Urinary bladder (tissue), 4 donors: ENCODE data around the gene LHX4. TPM values are rescaled to one million over a fixed set of nuclear protein-coding genes. Genes with fewer than 3 reads are reported as not detected.
A peak's percentile ranks its signal among the peaks of the same experiment; 100 is the strongest.
"Not testable (repeated sequence)": the region's sequence is repeated elsewhere in the genome, so short reads cannot be mapped to it uniquely, and the experiment has no call there.

Source experiments
- DNase-seq: peaks from one replicate; pipeline ENCODE4 v3.0.0-alpha.2; 2015; ENCODE audit errors: extremely low spot score
- H3K27ac ChIP-seq: one replicate; pipeline ENCODE4 v1.5.1; 2013; ENCODE audit warnings: low read depth, mild to moderate bottlenecking, moderate library complexity
- H3K36me3 ChIP-seq: one replicate; pipeline ENCODE4 v1.6.1; 2013; ENCODE audit warnings: mild to moderate bottlenecking, moderate library complexity; ENCODE audit not compliant: insufficient read depth
- H3K4me1 ChIP-seq: one replicate; pipeline ENCODE4 v1.6.1; 2013; ENCODE audit warnings: mild to moderate bottlenecking, moderate library complexity; ENCODE audit not compliant: insufficient read depth
- H3K4me3 ChIP-seq: one replicate; pipeline ENCODE4 v1.5.1; 2013; ENCODE audit warnings: low read depth, low read length
- WGBS: extraction: QIAGEN DNeasy Blood & Tissue Kit; methylation state at CpG from one replicate; pipeline ENCODE4 v1.1.7; 2013; 5-methylcytosine and 5-hydroxymethylcytosine counted together
- polyA plus RNA-seq: library from polyadenylated mRNA; stranded (reverse); fragments of 200-250 nt; gene quantifications from one replicate; pipeline ENCODE4 v1.2.3, GENCODE V29; 2013
- total RNA-seq: library from RNA; depleted of rRNA; stranded (reverse); fragments of >200 nt; gene quantifications from one replicate; pipeline ENCODE4 v1.2.3, GENCODE V29; 2014
- donor health status: healthy with polysubstance abuse.
- donor health status: healthy.

The LHX4 gene
- total and polyA plus RNA-seq, 2 donors: 0.03 TPM; not detected in 1

DNA sequence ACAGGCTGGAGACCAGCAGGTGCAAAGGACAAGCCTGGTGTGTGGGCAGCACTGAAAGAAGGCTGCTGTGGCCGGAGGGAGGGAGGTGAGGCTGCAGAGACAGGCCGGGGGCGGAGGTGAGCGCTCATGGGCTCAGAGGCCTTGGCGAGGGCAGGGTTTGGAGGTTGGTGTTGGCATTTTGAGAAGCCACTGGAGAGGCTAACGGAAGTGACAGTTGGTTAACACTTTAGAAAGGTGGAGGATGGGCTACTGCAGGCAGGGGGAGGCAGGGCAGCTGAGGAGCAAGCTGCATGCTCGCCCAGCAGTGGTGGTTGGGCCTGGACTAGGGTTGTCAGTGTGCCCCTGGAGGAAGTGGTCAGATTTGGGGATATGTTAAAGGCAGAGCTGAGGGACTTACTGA, 37.9 kb upstream of the LHX4 start:
- DNase-seq: no peak
- no peak overlapping the region for H3K4me3 ChIP-seq
- no peak overlapping the region for H3K27ac ChIP-seq
- H3K36me3 ChIP-seq: peaks cover 2% of the 10 kb centered on the region
- no peaks in the 10 kb centered on the region for H3K4me1 ChIP-seq
- WGBS: 87% methylated on average over 7 of the region's 7 CpGs

GRCh38 chr1:180193141-180194047, 36.7 kb upstream of the LHX4 start:
- H3K4me1 ChIP-seq: no peaks in the 10 kb centered on the region
- peaks cover 2% of the 10 kb centered on the region for H3K36me3 ChIP-seq
- no peak overlapping the region for H3K27ac ChIP-seq
- no peak for DNase-seq
- no peak overlapping the region for H3K4me3 ChIP-seq
- 84% methylated on average over 18 of the region's 18 CpGs for WGBS

- Histone ChIP-seq H3K27ac (no peak overlapping the region), H3K36me3 (peaks cover 2% of the 10 kb centered on the region)
Observed at GRCh38 chr1:180194048-180194425, 36.0 kb upstream of the LHX4 start.

DNA sequence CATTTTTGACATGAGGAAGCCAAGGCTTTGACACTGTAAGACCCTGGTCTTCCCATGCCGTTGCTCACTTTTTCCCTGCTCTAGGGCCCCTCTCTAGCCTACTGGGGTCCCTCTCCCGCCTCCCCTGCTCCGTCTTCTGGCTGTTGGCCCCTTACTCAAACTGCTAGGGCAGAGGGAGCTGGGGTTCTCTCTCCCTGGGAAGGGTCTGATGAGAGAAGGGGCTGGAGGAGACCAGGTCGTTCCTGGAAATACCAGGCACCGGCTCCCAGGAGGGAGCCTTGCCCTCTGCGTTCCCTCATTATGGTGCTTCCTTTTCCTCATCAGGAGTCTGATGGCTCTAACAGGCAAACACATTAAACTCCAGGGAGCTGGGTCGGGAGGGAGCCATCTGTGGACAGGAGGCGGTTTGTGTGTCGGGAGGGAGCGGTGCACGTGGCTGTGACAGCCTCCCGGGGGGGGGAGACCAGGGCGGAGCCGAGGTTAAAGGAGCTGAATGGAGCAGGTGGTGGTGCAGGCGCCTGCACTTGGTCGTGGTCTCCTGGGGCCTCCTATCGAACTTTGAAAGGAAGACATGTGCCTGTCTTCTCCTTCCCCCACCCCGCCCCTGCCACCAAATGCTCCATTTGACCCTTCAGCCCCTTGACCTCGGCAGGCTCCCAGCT, 35.4 kb upstream of the LHX4 start:
- Histone ChIP-seq H3K27ac (no peak overlapping the region), H3K4me1 (no peaks in the 10 kb centered on the region), H3K36me3 (peaks cover 2% of the 10 kb centered on the region), H3K4me3 (no peak overlapping the region)
- DNase-seq: no peak
- 75% methylated on average over 19 of the region's 19 CpGs for WGBS

More at GRCh38 chr1:180194048-180194425, 36.0 kb upstream of the LHX4 start:
- 94% methylated on average over 14 of the region's 14 CpGs for WGBS
- no peak for DNase-seq
- Histone ChIP-seq H3K4me1 (no peaks in the 10 kb centered on the region), H3K4me3 (no peak overlapping the region)

DNA sequence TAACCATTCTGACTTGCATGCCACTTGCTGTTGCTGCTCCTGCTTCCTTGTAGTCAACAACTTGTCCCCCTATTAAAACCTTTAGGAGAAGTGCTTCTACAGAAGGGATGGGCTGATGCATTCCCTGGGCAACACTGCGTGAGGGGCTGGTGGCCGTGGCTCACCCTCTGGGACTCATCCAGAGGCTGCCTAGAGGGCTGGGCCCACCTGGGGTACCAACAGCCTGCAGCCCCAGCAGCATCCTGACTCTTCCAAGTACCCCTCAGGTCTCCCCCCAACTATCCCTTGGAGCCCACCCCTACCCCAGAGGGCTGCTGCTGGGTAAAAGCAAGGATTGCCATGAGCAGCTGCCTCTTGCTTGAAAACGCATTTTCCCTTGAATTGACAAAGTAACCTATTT, 34.7 kb upstream of the LHX4 start:
- Histone ChIP-seq H3K4me1 (no peaks in the 10 kb centered on the region), H3K36me3 (peaks cover 2% of the 10 kb centered on the region), H3K4me3 (no peak overlapping the region), H3K27ac (no peak overlapping the region)
- no peak for DNase-seq
- 89% methylated on average over 3 of the region's 3 CpGs for WGBS

GRCh38 chr1:180195916-180196315, 34.1 kb upstream of the LHX4 start:
- Histone ChIP-seq H3K36me3 (peaks cover 2% of the 10 kb centered on the region), H3K27ac (peak overlapping the region; percentile 57), H3K4me1 (no peaks in the 10 kb centered on the region), H3K4me3 (no peak overlapping the region)
- WGBS: 93% methylated on average over 9 of the region's 9 CpGs
- no peak for DNase-seq

DNA sequence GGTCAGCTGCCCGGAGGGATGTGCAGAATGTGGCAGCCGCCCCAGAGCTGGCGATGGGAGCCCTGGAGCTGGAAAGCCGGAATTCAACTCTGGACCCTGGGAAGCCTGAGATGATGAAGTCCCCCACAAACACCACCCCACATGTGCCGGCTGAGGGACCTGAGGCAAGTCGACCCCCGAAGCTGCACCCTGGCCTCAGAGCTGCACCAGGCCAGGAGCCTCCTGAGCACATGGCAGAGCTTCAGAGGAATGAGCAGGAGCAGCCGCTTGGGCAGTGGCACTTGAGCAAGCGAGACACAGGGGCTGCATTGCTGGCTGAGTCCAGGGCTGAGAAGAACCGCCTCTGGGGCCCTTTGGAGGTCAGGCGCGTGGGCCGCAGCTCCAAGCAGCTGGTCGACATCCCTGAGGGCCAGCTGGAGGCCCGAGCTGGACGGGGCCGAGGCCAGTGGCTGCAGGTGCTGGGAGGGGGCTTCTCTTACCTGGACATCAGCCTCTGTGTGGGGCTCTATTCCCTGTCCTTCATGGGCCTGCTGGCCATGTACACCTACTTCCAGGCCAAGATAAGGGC, 33.5 kb upstream of the LHX4 start:
- H3K27ac ChIP-seq: peak overlapping the region; percentile 57
- peaks cover 2% of the 10 kb centered on the region for H3K36me3 ChIP-seq
- WGBS: 89% methylated on average over 17 of the region's 17 CpGs
- no peaks in the 10 kb centered on the region for H3K4me1 ChIP-seq
- DNase-seq: no peak
- no peak overlapping the region for H3K4me3 ChIP-seq

DNA sequence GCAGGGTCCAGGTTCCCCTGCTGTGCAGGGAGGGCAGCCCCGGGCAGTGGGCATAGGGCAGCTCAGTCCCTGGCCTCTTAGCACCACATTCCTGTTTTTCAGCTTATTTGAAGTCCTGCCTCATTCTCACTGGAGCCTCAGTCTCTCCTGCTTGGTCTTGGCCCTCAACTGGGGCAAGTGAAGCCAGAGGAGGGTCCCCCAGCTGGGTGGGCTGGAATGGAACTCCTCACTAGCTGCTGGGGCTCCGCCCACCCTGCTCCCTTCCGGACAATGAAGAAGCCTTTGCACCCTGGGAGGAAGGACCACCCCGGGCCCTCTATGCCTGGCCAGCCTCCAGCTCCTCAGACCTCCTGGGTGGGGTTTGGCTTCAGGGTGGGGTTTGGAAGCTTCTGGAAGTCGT, 32.8 kb upstream of the LHX4 start:
- Histone ChIP-seq H3K4me3 (no peak overlapping the region), H3K27ac (no peak overlapping the region), H3K4me1 (no peaks in the 10 kb centered on the region), H3K36me3 (peaks cover 2% of the 10 kb centered on the region)
- DNase-seq: no peak
- WGBS: 75% methylated on average over 5 of the region's 5 CpGs

GRCh38 chr1:180198196-180198595, 31.9 kb upstream of the LHX4 start:
- Histone ChIP-seq H3K36me3 (peaks cover 2% of the 10 kb centered on the region), H3K4me3 (no peak overlapping the region), H3K27ac (no peak overlapping the region), H3K4me1 (no peaks in the 10 kb centered on the region)
- DNase-seq: no peak
- WGBS: 42% methylated on average over 4 of the region's 4 CpGs

GRCh38 chr1:180198611-180199010, 31.5 kb upstream of the LHX4 start:
- Histone ChIP-seq H3K27ac (no peak overlapping the region), H3K4me3 (no peak overlapping the region), H3K36me3 (peaks cover 2% of the 10 kb centered on the region), H3K4me1 (no peaks in the 10 kb centered on the region)
- DNase-seq: no peak
- WGBS: 93% methylated on average over 5 of the region's 5 CpGs

DNA sequence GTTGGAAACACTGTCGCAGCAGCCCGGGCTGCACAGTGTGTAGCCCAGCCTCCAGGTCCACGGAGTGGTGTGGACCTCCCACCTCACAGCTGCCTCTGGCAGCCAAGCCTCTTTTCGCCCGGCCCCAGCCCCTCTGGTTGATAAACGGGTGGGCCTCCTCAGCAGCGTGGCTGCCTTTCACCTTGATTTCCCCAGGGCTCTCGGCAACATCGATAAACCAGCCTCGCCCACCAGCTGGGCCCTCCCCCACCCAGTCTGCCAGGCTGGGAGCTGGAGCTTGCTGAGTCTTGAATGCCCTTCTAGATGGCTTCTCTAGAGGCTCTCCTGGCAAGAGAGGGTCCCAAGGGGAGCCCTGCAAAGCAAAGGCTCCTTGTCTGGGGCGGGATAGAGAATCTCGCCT, 31.0 kb upstream of the LHX4 start:
- Histone ChIP-seq H3K36me3 (peaks cover 2% of the 10 kb centered on the region), H3K4me1 (no peaks in the 10 kb centered on the region), H3K27ac (no peak overlapping the region), H3K4me3 (no peak overlapping the region)
- WGBS: 84% methylated on average over 12 of the region's 12 CpGs
- DNase-seq: no peak

- no peaks in the 10 kb centered on the region for H3K4me1 ChIP-seq
Observed at GRCh38 chr1:180201451-180202200, 28.4 kb upstream of the LHX4 start.

GRCh38 chr1:180202588-180202987, 27.5 kb upstream of the LHX4 start:
- H3K4me3 ChIP-seq, H3K36me3 ChIP-seq, H3K27ac ChIP-seq, DNase-seq, H3K4me1 ChIP-seq: not testable (repeated sequence)
- WGBS: 87% methylated on average over 5 of the region's 5 CpGs

More at GRCh38 chr1:180201451-180202200, 28.4 kb upstream of the LHX4 start:
- Histone ChIP-seq H3K4me3 (no peak overlapping the region), H3K27ac (no peak overlapping the region), H3K36me3 (peaks cover 2% of the 10 kb centered on the region)
- no peak for DNase-seq
- WGBS: 90% methylated on average over 7 of the region's 7 CpGs
